Activated CD4-positive, alpha-beta T cell treated with anti-CD3 and anti-CD28 coated beads, Interleukin-2, amount 50 U/mL, for 24 hours (primary cell): ENCODE results near the gene PHF13.
"Not testable (repeated sequence)": the region's sequence is repeated elsewhere in the genome, so short reads cannot be mapped to it uniquely, and the experiment has no call there.

Experiments
- DNase-seq, 2 donors: peaks; one replicate each; pipeline ENCODE4 v3.0.0-alpha.2; 2020; ENCODE audit warnings: low read depth in 1 of 2, low spot score in 1 of 2

Gene PHF13

DNA sequence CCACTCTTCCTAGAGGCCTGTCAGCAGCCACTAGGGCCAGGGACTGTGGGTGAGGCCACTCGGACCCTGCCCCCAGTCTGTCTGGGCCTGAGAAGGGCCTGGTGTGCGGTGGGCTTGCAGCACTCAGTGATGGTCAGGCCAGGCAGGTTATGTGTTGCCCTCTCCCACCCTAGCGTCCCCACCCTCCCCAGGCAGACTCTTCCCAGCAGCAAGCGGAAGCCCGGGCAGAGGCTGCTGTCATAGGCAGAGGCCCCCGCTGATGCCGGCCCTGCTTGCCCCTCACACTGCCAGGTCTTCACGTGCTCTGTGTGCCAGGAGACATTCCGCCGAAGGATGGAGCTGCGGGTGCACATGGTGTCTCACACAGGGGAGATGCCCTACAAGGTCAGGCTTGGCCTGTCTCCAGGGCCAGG, 27.1 kb upstream of the PHF13 start:
- DNase-seq, result no peak

GRCh38 chr1:6587261-6588005, 26.1 kb upstream of the PHF13 start:
- DNase-seq, result no peak

GRCh38 chr1:6588128-6588892, 25.2 kb upstream of the PHF13 start:
- no peak for DNase-seq

DNA sequence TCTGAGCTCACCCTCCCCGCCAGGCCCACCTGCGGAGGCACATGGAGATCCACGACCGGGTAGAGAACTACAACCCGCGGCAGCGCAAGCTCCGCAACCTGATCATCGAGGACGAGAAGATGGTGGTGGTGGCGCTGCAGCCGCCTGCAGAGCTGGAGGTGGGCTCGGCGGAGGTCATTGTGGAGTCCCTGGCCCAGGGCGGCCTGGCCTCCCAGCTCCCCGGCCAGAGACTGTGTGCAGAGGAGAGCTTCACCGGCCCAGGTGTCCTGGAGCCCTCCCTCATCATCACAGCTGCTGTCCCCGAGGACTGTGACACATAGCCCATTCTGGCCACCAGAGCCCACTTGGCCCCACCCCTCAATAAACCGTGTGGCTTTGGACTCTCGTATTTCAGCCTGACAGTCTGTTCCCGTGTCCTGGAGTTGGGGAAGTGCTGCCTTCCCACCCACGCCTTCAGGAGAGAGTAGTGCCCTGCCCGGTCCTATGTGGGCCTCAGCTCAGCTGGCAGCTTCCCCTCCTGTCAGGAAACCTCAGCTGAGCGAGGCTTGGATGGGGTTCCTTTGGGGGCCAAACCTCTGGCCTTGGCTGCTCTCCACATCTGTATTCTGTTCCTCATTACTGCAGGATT, 24.5 kb upstream of the PHF13 start:
- DNase-seq, result no peak

GRCh38 chr1:6590046-6590445, 23.5 kb upstream of the PHF13 start:
- no peak for DNase-seq

- DNase-seq, result no peak
These were observed 22.3 kb upstream of the PHF13 start for GRCh38 chr1:6591222-6591621.

DNA sequence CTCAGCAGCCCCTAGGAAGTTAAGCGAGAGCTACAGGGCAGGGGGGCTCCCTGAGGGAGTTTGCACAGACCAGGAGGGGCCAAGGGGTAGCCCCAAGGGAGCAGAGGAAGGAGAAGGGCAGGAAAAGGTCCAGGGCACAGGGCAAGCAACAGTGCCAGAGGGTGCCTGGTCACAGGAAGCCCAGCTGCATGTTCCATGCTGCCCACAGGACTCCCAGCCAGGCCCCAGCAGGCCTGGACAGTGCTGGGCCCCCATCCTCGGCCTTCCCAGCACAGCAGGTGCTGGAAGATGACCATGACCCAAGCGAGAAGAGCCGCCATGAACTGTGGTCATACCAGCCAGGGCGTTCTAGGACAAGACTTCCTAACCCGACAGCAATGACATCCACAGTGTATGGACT, 21.9 kb upstream of the PHF13 start:
- no peak for DNase-seq

DNA sequence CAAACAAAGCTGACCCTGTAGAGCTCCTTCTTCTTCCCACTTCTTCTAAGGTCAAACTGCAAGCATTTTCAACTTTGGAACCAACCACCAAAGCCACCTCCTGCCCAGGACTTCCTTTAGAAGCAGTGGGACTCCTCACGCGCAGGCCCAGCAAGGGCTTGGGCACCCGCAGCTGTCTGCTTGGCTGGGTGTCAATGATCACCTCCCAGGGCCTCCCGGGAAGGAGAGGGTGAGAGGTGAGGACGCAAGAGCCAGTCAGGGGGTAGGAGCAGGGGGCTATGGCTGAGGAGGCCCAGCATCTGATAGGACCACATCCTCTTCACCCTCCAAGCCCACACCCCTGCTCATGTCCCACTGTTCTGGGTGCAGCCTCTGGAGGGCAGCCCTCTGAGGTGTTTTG, 21.1 kb upstream of the PHF13 start:
- DNase-seq, result no peak

- no peak for DNase-seq
These were observed 20.5 kb upstream of the PHF13 start for GRCh38 chr1:6592865-6593593.

- no peak for DNase-seq
These were observed 19.7 kb upstream of the PHF13 start for GRCh38 chr1:6593810-6594209.

DNA sequence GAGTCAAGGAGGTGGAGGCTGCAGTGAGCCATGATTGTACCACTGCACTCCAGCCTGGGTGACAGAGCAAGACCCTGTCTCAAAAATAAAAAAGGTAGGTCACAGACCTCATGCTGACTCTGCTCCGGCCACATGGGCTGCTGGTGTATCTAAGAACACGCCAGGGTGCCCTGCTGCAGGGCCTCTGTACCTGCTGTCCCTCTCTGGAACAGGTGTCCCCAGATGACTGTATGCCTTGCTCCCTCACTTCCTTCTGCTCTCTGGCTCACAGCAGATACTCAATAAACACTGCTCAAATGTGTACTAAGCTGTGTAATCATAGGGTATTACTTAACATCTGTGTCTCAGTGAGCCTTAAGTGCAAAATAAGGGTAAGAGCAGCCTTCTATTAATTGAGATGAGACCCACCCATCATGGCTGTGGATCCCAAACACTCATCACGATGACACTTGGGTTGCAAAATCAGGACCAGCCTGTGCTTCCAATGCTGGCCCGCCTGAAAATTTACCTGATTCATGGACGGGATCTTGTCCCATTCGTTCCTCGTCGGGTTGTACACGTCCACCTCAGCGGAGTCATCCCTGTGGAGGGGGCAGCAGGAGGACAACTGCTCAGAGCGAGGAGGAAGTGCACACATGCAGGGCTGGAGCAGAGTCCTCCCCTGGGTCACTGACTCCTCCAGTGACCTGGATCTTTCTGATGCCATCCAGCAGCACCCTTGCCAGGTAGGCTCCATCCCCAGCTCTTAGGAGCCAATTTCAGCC, 18.4 kb upstream of the PHF13 start:
- DNase-seq, result no peak

DNA sequence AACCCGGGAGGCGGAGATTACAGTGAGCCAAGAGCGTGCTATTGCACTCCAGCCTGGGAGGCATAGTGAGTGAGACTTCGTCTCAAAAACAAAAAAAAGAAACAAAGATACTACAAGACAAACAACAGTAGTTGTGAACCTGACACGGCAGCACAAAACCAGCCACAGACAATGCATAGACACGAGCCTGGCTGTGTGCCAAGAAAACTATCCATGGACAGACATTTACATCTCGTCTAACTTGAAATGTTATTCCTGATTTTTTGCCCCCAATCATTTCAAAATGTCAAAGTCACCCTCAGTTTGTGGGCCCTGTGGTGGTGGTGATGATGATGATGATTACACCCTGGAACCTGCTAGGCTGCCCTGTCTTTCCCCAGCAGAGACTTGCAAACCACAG, 17.2 kb upstream of the PHF13 start:
- no peak for DNase-seq

GRCh38 chr1:6596886-6597776, 16.4 kb upstream of the PHF13 start:
- no peak for DNase-seq

- DNase-seq, result no peak
These were observed 15.8 kb upstream of the PHF13 start for GRCh38 chr1:6597777-6598131.

- peak in 1 of 2 donors; percentile 42 for DNase-seq
These were observed 14.2 kb upstream of the PHF13 start for GRCh38 chr1:6599141-6599975.

DNA sequence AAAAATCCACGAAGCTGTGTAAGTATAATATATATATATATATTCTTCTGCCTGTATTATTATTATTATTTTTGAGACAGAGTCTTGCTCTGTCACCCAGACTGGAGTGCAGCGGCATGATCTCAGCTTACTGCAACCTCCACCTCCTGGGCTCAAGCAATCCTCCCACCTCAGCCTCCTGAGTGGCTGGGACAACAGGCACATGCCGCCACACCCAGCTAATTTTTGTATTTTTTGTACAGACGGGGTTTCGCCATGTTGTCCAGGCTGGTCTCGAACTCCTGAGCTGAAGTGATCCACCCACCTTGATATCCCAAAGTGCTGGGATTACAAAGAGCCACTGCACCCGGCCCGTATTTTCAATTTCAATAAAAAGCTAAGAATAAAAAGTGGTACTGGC, 13.5 kb upstream of the PHF13 start:
- not testable (repeated sequence) for DNase-seq

GRCh38 chr1:6600410-6601048, 13.0 kb upstream of the PHF13 start:
- DNase-seq, result no peak
